BE2C (cell line): ENCODE results near the gene SCYGR8.

ENCODE experiments used
- DNase-seq: peaks from one replicate; pipeline ENCODE4 v3.0.0-alpha.2; 2020
- H3K27me3 ChIP-seq: fragments of 250-450 bp; sonication (Bioruptor Pico); 2 replicates; pipeline ENCODE4 v1.5.1; 2020; ENCODE audit warnings: mild to moderate bottlenecking
- H3K36me3 ChIP-seq: fragments of 250-450 bp; sonication (Bioruptor Pico); 2 replicates; pipeline ENCODE4 v1.5.1; 2020; ENCODE audit warnings: mild to moderate bottlenecking
- H3K4me1 ChIP-seq: fragments of 250-450 bp; sonication (Bioruptor Pico); 2 replicates; pipeline ENCODE4 v1.5.1; 2020
- H3K4me3 ChIP-seq: 2 replicates; pipeline ENCODE4 v1.5.1; 2011; ENCODE audit warnings: low read depth, low read length
- H3K9me3 ChIP-seq: fragments of 250-450 bp; sonication (Bioruptor Pico); 2 replicates; pipeline ENCODE4 v1.5.1; 2020
- TF ChIP-seq, protein P1 (sequence below): IDR thresholded peaks from 2 replicates; pipeline ENCODE4 v1.5.1; 2012; ENCODE audit warnings: mild to moderate bottlenecking, low read depth, low read length

The SCYGR8 gene

DNA sequence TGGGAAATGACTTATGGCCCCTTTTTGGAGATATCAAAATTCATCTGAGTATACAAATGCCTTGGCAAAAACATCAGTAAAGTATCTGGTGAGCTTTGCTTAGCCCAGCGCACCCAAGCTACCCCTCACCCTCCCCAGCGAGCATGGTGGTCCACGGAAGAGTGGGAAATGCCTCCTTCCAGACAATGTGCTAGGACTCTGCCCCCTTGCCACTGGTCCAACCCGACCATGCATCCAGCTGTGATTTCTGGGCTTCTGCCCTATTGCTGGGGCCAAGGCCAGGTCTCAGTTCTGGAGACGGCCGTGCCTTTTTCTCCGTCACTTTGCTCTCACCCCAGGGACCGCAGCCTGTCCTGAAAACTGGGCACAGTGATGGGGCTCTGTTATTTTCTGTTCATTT is 36.1 kb downstream of the SCYGR8 start:
- Histone ChIP-seq H3K27me3 (no peaks in the 10 kb centered on the region), H3K4me3 (no peak overlapping the region), H3K9me3 (no peaks in the 10 kb centered on the region), H3K36me3 (no peaks in the 10 kb centered on the region), H3K4me1 (no peaks in the 10 kb centered on the region)
- TF ChIP-seq, protein P1, sequence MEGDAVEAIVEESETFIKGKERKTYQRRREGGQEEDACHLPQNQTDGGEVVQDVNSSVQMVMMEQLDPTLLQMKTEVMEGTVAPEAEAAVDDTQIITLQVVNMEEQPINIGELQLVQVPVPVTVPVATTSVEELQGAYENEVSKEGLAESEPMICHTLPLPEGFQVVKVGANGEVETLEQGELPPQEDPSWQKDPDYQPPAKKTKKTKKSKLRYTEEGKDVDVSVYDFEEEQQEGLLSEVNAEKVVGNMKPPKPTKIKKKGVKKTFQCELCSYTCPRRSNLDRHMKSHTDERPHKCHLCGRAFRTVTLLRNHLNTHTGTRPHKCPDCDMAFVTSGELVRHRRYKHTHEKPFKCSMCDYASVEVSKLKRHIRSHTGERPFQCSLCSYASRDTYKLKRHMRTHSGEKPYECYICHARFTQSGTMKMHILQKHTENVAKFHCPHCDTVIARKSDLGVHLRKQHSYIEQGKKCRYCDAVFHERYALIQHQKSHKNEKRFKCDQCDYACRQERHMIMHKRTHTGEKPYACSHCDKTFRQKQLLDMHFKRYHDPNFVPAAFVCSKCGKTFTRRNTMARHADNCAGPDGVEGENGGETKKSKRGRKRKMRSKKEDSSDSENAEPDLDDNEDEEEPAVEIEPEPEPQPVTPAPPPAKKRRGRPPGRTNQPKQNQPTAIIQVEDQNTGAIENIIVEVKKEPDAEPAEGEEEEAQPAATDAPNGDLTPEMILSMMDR: no peak
- no peak for DNase-seq

DNA sequence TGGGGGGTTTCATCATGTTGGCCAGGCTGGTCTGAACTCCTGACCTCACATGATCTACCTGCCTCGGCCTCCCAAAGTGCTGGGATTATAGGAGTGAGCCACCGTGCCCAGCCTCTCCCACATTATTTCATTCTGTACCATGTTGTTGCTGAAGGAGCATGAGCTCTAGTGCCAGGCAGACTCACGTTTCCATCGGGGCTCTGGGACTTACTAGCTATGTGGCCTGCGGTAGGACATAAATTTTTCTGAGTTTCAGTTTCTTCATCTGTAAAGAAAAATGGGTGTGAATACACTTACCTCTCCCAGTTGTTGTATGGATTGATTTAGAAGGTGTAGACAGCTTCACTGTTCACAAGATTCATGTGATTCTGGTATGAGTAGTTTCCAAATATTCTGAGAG is 37.1 kb downstream of the SCYGR8 start:
- H3K27me3 ChIP-seq: no peaks in the 10 kb centered on the region
- no peaks in the 10 kb centered on the region for H3K36me3 ChIP-seq
- TF ChIP-seq, protein P1: no peak
- no peaks in the 10 kb centered on the region for H3K9me3 ChIP-seq
- H3K4me1 ChIP-seq: no peaks in the 10 kb centered on the region
- no peak overlapping the region for H3K4me3 ChIP-seq
- DNase-seq: no peak

- H3K9me3 ChIP-seq: no peaks in the 10 kb centered on the region
- no peak overlapping the region for H3K4me3 ChIP-seq
- no peaks in the 10 kb centered on the region for H3K4me1 ChIP-seq
- DNase-seq: no peak
- no peaks in the 10 kb centered on the region for H3K36me3 ChIP-seq
- H3K27me3 ChIP-seq: no peaks in the 10 kb centered on the region
- TF ChIP-seq, protein P1: no peak
Measured at GRCh38 chr2:227783404-227784138, 37.9 kb downstream of the SCYGR8 start.

- no peak overlapping the region for H3K4me3 ChIP-seq
- TF ChIP-seq, protein P1: no peak
- no peaks in the 10 kb centered on the region for H3K27me3 ChIP-seq
- H3K9me3 ChIP-seq: no peaks in the 10 kb centered on the region
- no peaks in the 10 kb centered on the region for H3K36me3 ChIP-seq
- no peaks in the 10 kb centered on the region for H3K4me1 ChIP-seq
- DNase-seq: no peak
Measured at GRCh38 chr2:227785293-227785692, 39.6 kb downstream of the SCYGR8 start.

DNA sequence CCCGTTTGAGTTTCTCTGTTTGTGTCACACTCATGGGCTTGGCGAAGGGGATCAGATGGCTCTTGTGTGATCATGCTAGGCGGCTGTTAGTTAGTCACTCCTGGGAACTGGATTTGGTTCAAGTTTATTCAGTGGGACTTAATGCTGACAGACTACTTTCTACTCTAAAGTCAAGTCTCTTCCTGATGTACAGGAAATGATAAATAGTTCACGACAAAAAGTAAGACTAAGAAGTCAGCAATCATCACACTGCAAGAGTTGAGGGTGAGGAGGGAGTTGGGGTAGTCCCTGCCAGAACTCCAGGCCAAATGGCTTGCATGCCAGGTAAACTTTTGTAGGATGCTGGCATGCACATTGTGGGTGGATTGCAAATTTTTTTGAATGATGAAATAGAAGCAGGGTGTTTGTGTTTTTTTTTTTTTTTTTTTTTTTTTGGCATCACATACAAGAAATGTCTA is 42.9 kb downstream of the SCYGR8 start:
- no peak for DNase-seq
- Histone ChIP-seq H3K4me1 (no peaks in the 10 kb centered on the region), H3K4me3 (no peak overlapping the region), H3K9me3 (no peaks in the 10 kb centered on the region), H3K27me3 (no peaks in the 10 kb centered on the region), H3K36me3 (no peaks in the 10 kb centered on the region)
- TF ChIP-seq, protein P1: no peak

DNA sequence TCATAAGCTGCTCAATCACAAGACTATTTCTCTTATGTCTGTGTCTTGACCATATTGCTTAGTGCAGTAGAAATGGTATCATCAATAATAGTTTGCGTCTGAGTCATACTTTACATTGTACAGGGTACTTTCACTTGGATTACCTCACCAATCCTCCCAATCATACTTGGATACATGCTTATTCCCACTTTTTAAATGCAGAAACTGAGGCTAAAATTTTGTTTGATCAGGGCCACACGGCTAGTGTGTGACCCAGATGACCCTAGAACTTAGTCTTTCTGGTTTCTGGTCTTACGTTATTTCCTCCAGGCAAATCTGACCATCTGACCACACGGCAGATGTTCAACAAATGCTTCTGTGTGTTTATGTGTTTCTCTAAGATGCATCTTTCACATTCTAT is 44.1 kb downstream of the SCYGR8 start:
- Histone ChIP-seq H3K4me3 (no peak overlapping the region), H3K36me3 (no peaks in the 10 kb centered on the region), H3K9me3 (no peaks in the 10 kb centered on the region), H3K4me1 (no peaks in the 10 kb centered on the region), H3K27me3 (no peaks in the 10 kb centered on the region)
- DNase-seq: no peak
- TF ChIP-seq, protein P1: no peak
